NT2/D1 (cell line): ENCODE data around the gene GALNT14.

Source experiments
- DNase-seq: peaks from one replicate; pipeline ENCODE4 v3.0.0-alpha.2; 2011; ENCODE audit warnings: low read depth, low spot score
- H3K27me3 ChIP-seq: 2 replicates; pipeline ENCODE4 v1.6.0; 2011; ENCODE audit warnings: mild to moderate bottlenecking; ENCODE audit not compliant: insufficient read length, insufficient read depth
- H3K36me3 ChIP-seq: 2 replicates; pipeline ENCODE4 v1.6.1; 2011; ENCODE audit warnings: mild to moderate bottlenecking, low read length, mixed read lengths; ENCODE audit not compliant: insufficient read depth, insufficient read length
- H3K4me1 ChIP-seq: 2 replicates; pipeline ENCODE4 v1.5.1; 2011; ENCODE audit not compliant: insufficient read depth, insufficient read length
- H3K4me3 ChIP-seq: 2 replicates; pipeline ENCODE4 v1.5.1; 2011; ENCODE audit warnings: low read depth; ENCODE audit not compliant: insufficient read length
- H3K9ac ChIP-seq: 2 replicates; pipeline ENCODE4 v1.6.0; 2011; ENCODE audit warnings: low read depth; ENCODE audit not compliant: insufficient read length
- H3K9me3 ChIP-seq: 2 replicates; pipeline ENCODE4 v1.5.1; 2011; ENCODE audit warnings: mild to moderate bottlenecking, low read length; ENCODE audit not compliant: insufficient read depth
- SUZ12 ChIP-seq: IDR thresholded peaks from 2 replicates; pipeline ENCODE4 v1.6.1; 2011; ENCODE audit not compliant: insufficient read length, insufficient read depth; ENCODE audit errors: extremely low read depth
- YY1 ChIP-seq: IDR thresholded peaks from 2 replicates; pipeline ENCODE4 v1.6.1; 2011; ENCODE audit not compliant: insufficient read length, insufficient read depth
- ZNF274 ChIP-seq: IDR thresholded peaks from 2 replicates; pipeline ENCODE4 v1.6.1; 2011; ENCODE audit warnings: mild to moderate bottlenecking, low read depth, low read length

Gene GALNT14

DNA sequence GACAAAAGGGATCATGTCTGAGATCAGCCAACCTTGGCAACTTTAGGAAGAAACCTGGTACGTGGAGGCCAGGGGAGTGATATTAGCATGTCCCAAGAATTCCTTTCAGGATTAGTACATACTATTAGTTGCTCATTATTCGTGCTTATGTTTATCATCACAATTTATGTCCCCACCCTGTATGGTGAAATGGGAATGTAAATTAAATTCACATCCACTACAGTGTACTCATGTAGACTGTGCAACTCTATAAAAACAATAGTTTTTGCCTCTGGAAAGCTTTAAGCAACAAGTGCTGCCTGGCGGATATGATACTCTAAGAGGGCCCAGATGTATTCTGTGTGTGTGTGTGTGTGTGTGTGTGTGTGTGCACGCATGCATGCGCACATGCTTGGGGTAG lies 110.7 kb downstream of the GALNT14 start:
- Histone ChIP-seq H3K9ac (no peak overlapping the region), H3K4me1 (no peaks in the 10 kb centered on the region), H3K9me3 (no peaks in the 10 kb centered on the region), H3K4me3 (no peak overlapping the region), H3K36me3 (no peaks in the 10 kb centered on the region), H3K27me3 (no peaks in the 10 kb centered on the region)
- DNase-seq = no peak
- no peak for TF ChIP-seq SUZ12
- TF ChIP-seq ZNF274 = no peak
- no peak for TF ChIP-seq YY1

- no peak overlapping the region for H3K4me3 ChIP-seq
- TF ChIP-seq ZNF274 = no peak
- TF ChIP-seq YY1 = no peak
- TF ChIP-seq SUZ12 = no peak
- H3K9ac ChIP-seq = no peak overlapping the region
- DNase-seq = no peak
- H3K27me3 ChIP-seq = no peaks in the 10 kb centered on the region
- H3K9me3 ChIP-seq = no peaks in the 10 kb centered on the region
- no peaks in the 10 kb centered on the region for H3K4me1 ChIP-seq
- no peaks in the 10 kb centered on the region for H3K36me3 ChIP-seq
These were observed 114.7 kb downstream of the GALNT14 start for GRCh38 chr2:31023541-31023940.

DNA sequence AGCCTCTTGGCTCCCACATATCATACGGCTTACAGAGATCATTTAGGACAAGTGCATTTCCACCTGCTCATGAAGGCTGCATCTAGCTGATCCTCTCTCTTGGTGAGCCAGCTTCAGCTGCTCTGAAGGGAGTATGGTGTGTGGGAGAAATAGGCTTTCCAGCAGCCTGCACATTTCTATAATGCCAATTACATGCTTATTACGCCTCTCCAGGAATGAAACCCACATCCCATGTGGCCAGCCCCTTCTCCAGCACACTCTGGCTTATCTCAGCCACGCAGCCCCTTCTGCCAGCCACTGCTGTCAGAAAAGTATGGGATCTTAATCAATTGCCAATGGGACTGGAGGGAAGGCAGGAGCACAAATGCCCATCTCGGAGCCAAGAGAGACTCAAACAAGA lies 117.5 kb downstream of the GALNT14 start:
- no peaks in the 10 kb centered on the region for H3K27me3 ChIP-seq
- H3K36me3 ChIP-seq = no peaks in the 10 kb centered on the region
- DNase-seq = no peak
- TF ChIP-seq SUZ12 = no peak
- TF ChIP-seq ZNF274 = no peak
- TF ChIP-seq YY1 = no peak
- no peak overlapping the region for H3K9ac ChIP-seq
- H3K4me1 ChIP-seq = no peaks in the 10 kb centered on the region
- H3K9me3 ChIP-seq = no peaks in the 10 kb centered on the region
- no peak overlapping the region for H3K4me3 ChIP-seq

DNA sequence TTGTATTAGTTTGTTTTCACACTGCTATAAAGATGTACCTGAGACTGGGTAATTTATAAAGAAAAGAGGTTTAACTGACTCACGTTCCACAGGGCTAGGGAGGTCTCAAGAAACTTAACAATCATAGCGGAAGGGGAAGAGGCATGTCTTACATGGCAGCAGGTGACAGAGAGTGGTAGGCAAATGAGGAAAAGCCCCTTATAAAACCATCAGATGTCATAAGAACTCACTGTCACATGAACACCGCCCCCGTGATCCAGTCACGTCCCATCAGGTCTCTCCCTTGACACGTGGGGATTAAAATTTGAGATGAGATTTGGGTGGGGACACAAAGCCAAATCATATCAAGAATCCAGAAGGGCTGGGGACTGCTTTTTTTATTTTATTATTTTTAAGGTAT lies 120.0 kb downstream of the GALNT14 start:
- TF ChIP-seq SUZ12 (no peak), ZNF274 (no peak)
- H3K9me3 ChIP-seq = no peaks in the 10 kb centered on the region
- H3K27me3 ChIP-seq = no peaks in the 10 kb centered on the region
- H3K36me3 ChIP-seq = no peaks in the 10 kb centered on the region
- no peak overlapping the region for H3K4me3 ChIP-seq
- H3K4me1 ChIP-seq = peaks cover under 1% of the 10 kb centered on the region
- H3K9ac ChIP-seq = no peak overlapping the region
- DNase-seq = no peak

DNA sequence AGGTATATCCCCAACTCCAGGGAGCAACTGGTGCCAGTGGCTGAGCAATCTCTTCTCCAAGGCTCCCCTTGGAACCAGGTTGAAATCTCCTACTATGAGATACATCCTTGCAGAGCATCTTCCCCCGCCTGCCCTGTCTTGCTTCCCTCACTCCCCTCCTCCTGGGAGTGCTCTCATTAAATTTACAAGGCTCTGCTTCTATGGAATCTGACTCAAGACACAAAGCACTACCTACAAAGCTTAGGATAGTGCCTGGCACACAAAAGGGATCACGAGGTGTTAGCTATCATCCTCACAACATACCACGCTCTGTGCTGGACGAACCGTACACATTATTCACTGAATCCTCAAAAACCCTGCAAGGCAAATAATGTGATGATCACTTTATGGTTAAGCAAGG lies 121.6 kb downstream of the GALNT14 start:
- Histone ChIP-seq H3K27me3 (no peaks in the 10 kb centered on the region), H3K9me3 (no peaks in the 10 kb centered on the region), H3K36me3 (no peaks in the 10 kb centered on the region), H3K9ac (no peak overlapping the region), H3K4me1 (peaks cover 8% of the 10 kb centered on the region), H3K4me3 (no peak overlapping the region)
- DNase-seq = no peak
- TF ChIP-seq SUZ12 = no peak
- no peak for TF ChIP-seq YY1
- no peak for TF ChIP-seq ZNF274

DNA sequence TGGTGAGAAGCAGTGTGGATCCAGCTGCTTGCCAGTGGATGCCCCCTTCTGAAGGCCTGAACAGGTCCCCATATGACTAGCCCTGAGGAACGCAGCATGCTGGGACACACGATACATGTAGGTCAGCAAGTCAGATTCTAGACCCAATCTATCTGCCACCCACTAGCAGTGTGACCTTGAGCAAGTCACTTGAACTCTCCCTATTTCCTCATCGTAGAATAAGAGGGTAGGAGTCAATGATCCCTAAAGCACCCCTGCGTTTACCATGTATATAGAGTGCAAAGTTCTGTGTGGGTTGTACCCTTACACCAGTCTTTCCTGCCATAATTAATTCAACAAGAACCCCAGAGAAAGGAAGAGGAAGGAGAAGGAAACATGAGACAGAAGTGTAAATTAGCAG lies 123.7 kb downstream of the GALNT14 start:
- no peak for DNase-seq
- H3K9me3 ChIP-seq = no peaks in the 10 kb centered on the region
- no peaks in the 10 kb centered on the region for H3K27me3 ChIP-seq
- peaks cover 13% of the 10 kb centered on the region for H3K4me1 ChIP-seq
- no peaks in the 10 kb centered on the region for H3K36me3 ChIP-seq
- TF ChIP-seq SUZ12 (no peak), ZNF274 (no peak), YY1 (no peak)
- no peak overlapping the region for H3K9ac ChIP-seq
- no peak overlapping the region for H3K4me3 ChIP-seq

- Histone ChIP-seq H3K9ac (no peak overlapping the region), H3K36me3 (no peaks in the 10 kb centered on the region), H3K4me3 (no peak overlapping the region), H3K27me3 (no peaks in the 10 kb centered on the region), H3K4me1 (peaks cover 13% of the 10 kb centered on the region), H3K9me3 (no peaks in the 10 kb centered on the region)
- DNase-seq = no peak
- TF ChIP-seq ZNF274 = no peak
- TF ChIP-seq YY1 = no peak
- TF ChIP-seq SUZ12 = no peak
These were observed 124.9 kb downstream of the GALNT14 start for GRCh38 chr2:31013301-31013700.

DNA sequence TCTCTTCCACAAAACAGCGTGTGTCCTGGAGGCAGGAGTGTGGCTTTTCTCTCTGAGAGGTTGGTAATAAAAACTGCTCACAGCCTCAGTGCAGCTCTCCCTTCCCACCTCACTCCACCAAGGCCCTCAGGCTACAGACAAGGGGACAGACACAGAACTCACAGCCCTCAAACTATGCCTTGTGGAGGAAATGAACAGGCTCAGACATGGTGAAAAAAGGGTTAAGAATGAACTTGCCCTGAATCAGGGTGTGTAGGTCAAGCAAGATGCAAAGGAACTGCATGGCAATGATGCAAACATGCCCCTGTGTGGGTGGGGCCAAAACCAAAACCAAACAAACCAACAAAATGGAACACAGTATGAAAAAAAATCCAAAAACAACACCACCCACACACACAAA lies 125.8 kb downstream of the GALNT14 start:
- Histone ChIP-seq H3K27me3 (no peaks in the 10 kb centered on the region), H3K9ac (no peak overlapping the region), H3K9me3 (no peaks in the 10 kb centered on the region), H3K4me3 (no peak overlapping the region), H3K4me1 (peaks cover 13% of the 10 kb centered on the region), H3K36me3 (no peaks in the 10 kb centered on the region)
- TF ChIP-seq ZNF274 (no peak), SUZ12 (no peak), YY1 (no peak)
- no peak for DNase-seq
